ENCODE measurements around the gene OR52E8.

OR52E8 gene

DNA sequence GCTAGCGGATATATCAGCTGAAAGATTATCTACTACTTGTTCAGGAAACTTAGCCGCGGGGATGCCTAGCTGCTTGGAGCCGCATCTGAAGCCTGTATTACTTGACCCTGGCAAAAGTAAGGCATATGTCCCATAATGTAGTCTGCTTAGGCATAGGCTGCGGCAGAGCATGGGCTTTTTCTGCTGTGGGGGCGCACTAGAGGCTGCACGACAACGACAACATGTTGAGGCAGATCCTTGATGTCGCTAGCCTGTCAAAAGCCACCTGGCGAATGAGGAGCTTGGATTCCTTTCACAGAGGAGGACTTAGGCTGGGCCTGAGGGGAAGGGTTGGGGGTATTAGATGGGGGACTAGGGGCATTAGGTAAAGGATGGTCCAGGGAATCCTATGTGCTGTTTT lies 49.9 kb downstream of the OR52E8 start:
- no peak for DNase-seq (ENCODE audit: low read depth)

Measured in amniotic epithelial cell (primary cell).